T-cell (primary cell): Measurements from ENCODE around the gene NSMCE4A. TPM values are rescaled to one million over a fixed set of nuclear protein-coding genes. Genes with fewer than 3 reads are reported as not detected.
"Not testable (repeated sequence)": the region's sequence is repeated elsewhere in the genome, so short reads cannot be mapped to it uniquely, and the experiment has no call there.

Experiments
- ATAC-seq, 4 experiments: fragments of 200-7000 bp in 3 of 4; fragments of 150-1000 bp in 1 of 4; cut with Tn5 transposase; replicated peaks in 1 of 4; 1 replicate in 3 of 4; 2 replicates in 1 of 4; pipeline ENCODE4 v1.10.0; 2021; ENCODE audit warnings: moderate library complexity in 3 of 4, mild to moderate bottlenecking in 2 of 4, moderate number of reproducible peaks in 1 of 4
- CTCF ChIA-PET, 2 donors: fragments of 300-600 bp; sonication (Branson Sonifier 250); formaldehyde crosslinking; loops; one replicate each; lab custom pipeline; 2022; ENCODE audit warnings: antibody characterized with exemption in 2 of 2; lab: Charles Lee
- POLR2A ChIA-PET, 2 donors: fragments of 300-600 bp; sonication (Branson Sonifier 250); formaldehyde crosslinking; loops; one replicate each; lab custom pipeline; 2022; ENCODE audit warnings: antibody characterized with exemption in 2 of 2; lab: Charles Lee
- DNase-seq, 35 experiments: peaks; one replicate each; pipeline versions ENCODE4 v3.0.0 to v3.0.0-alpha.2; 2013 to 2023
- H3K27ac ChIP-seq: one replicate; pipeline ENCODE4 v1.5.1; 2013; ENCODE audit warnings: low read length
- H3K27me3 ChIP-seq, 2 experiments: replicated peaks in 1 of 2; 1 replicate in 1 of 2; 2 replicates in 1 of 2; pipeline versions ENCODE4 v1.6.1 to v1.7.0; 2013; ENCODE audit warnings: low read length in 1 of 2, mixed read lengths in 1 of 2; ENCODE audit not compliant: control insufficient read depth in 2 of 2, insufficient read depth in 2 of 2; ENCODE audit errors: extremely low read depth in 1 of 2
- H3K36me3 ChIP-seq, 2 donors: 1 replicate in 1 of 2; 2 replicates in 1 of 2; pipeline versions ENCODE4 v1.6.1 to v1.7.0; 2013; ENCODE audit warnings: low read length in 1 of 2; ENCODE audit not compliant: control insufficient read depth in 2 of 2, insufficient read depth in 1 of 2; ENCODE audit errors: extremely low read depth in 1 of 2
- H3K4me1 ChIP-seq, 2 experiments: 1 replicate in 1 of 2; 2 replicates in 1 of 2; pipeline versions ENCODE4 v1.6.1 to v1.7.0; 2013; ENCODE audit warnings: low read length in 2 of 2, mixed read lengths in 1 of 2; ENCODE audit not compliant: insufficient read depth in 2 of 2, control insufficient read depth in 1 of 2; ENCODE audit errors: extremely low read depth in 1 of 2
- H3K4me3 ChIP-seq, 2 donors: 1 replicate in 1 of 2; 2 replicates in 1 of 2; pipeline versions ENCODE4 v1.5.1 to v1.7.0; 2013; ENCODE audit warnings: mild to moderate bottlenecking in 2 of 2, low read length in 1 of 2, moderate library complexity in 1 of 2; ENCODE audit not compliant: control insufficient read depth in 1 of 2; ENCODE audit errors: extremely low read depth in 1 of 2
- H3K9me3 ChIP-seq: 2 replicates; pipeline ENCODE4 v1.7.0; 2013
- H3K27ac Mint-ChIP-seq, 2 donors: one replicate each; pipeline ENCODE4 v1.8.0; 2020 to 2021; ENCODE audit warnings: mild to moderate bottlenecking in 2 of 2, mixed read lengths in 2 of 2
- H3K27me3 Mint-ChIP-seq, 2 donors: one replicate each; pipeline ENCODE4 v1.8.0; 2021 to 2022; ENCODE audit warnings: mixed read lengths in 2 of 2
- H3K36me3 Mint-ChIP-seq: one replicate; pipeline ENCODE4 v1.8.0; 2021; ENCODE audit warnings: mixed read lengths
- H3K4me1 Mint-ChIP-seq, 3 donors: one replicate each; pipeline ENCODE4 v1.8.0; 2020 to 2022; ENCODE audit warnings: mixed read lengths in 3 of 3, mild to moderate bottlenecking in 1 of 3
- H3K4me3 Mint-ChIP-seq, 3 donors: one replicate each; pipeline ENCODE4 v1.8.0; 2020 to 2022; ENCODE audit warnings: mild to moderate bottlenecking in 3 of 3, mixed read lengths in 3 of 3, moderate library complexity in 3 of 3
- H3K9me3 Mint-ChIP-seq, 3 donors: one replicate each; pipeline ENCODE4 v1.8.0; 2020 to 2022; ENCODE audit warnings: mixed read lengths in 3 of 3
- WGBS: methylation state at CpG from one replicate; pipeline ENCODE4 v1.1.5; 2013; ENCODE audit warnings: missing lambda C conversion rate; ENCODE audit not compliant: insufficient coverage; 5-methylcytosine and 5-hydroxymethylcytosine counted together
- total RNA-seq, 35 experiments: library from RNA in 6 of 35; stranded (reverse) in 6 of 35; fragments of 120-200 nt in 1 of 35; gene quantifications; one replicate each; pipeline versions ENCODE4 v1.2.1 to v1.2.4 and lab custom pipeline; 2013 to 2026

Gene NSMCE4A
- total RNA-seq, 5 donors from 2014 or later (not counting 1 experiment from before 2014, with no cell fraction given) = 41.6 to 79.7 (median 77.5) TPM

GRCh38 chr10:121926671-121927317 lies 48.2 kb downstream of the NSMCE4A start:
- Histone ChIP-seq H3K4me3 (peak overlapping the region; percentile 69 to 92), H3K27ac (peak overlapping the region; percentile 54), H3K36me3 (peaks cover 0 to 4% of the 10 kb centered on the region in 2 donors), H3K27me3 (no peaks in the 10 kb centered on the region), H3K4me1 (peaks cover 4 to 8% of the 10 kb centered on the region in 2 experiments), H3K9me3 (no peaks in the 10 kb centered on the region)
- peak overlapping the region; percentile 83 to 94 (median 92) for H3K4me3 Mint-ChIP-seq
- ChIA-PET POLR2A (no interaction called here), CTCF (no interaction called here)
- H3K36me3 Mint-ChIP-seq = peaks cover 8% of the 10 kb centered on the region
- ATAC-seq (no peak), DNase-seq (peak in 5 of 35 experiments; percentile 2 to 32 (median 6))
- H3K27me3 Mint-ChIP-seq = no peaks in the 10 kb centered on the region
- under 1% methylated on average over 13 of the region's 20 CpGs for WGBS
- H3K27ac Mint-ChIP-seq = peak overlapping the region; percentile 88 to 91
- no peaks in the 10 kb centered on the region for H3K9me3 Mint-ChIP-seq
- H3K4me1 Mint-ChIP-seq = peaks cover 34 to 42% (median 35%) of the 10 kb centered on the region in 3 donors

GRCh38 chr10:121926157-121926556 lies 48.9 kb downstream of the NSMCE4A start:
- ChIA-PET CTCF (no interaction called here), POLR2A (no interaction called here)
- ATAC-seq = no peak
- H3K4me3 Mint-ChIP-seq = peak overlapping the region; percentile 24 to 83 (median 28)
- H3K4me1 Mint-ChIP-seq = peaks cover 34 to 42% (median 35%) of the 10 kb centered on the region in 3 donors
- H3K27ac Mint-ChIP-seq = no peak overlapping the region
- Histone ChIP-seq H3K9me3 (no peaks in the 10 kb centered on the region), H3K27ac (no peak overlapping the region), H3K4me3 (no peak overlapping the region), H3K4me1 (peaks cover 4 to 8% of the 10 kb centered on the region in 2 experiments), H3K27me3 (no peaks in the 10 kb centered on the region), H3K36me3 (peaks cover 0 to 4% of the 10 kb centered on the region in 2 donors)
- H3K27me3 Mint-ChIP-seq = no peaks in the 10 kb centered on the region
- H3K9me3 Mint-ChIP-seq = no peaks in the 10 kb centered on the region
- no peak for DNase-seq
- H3K36me3 Mint-ChIP-seq = peaks cover 11% of the 10 kb centered on the region
- no CpG with 5 or more reads among the region's 4 CpGs for WGBS

- no peak overlapping the region for H3K27ac ChIP-seq
- Mint-ChIP-seq H3K4me3 (no peak overlapping the region), H3K4me1 (peaks cover 11 to 18% (median 15%) of the 10 kb centered on the region in 3 donors), H3K27me3 (no peaks in the 10 kb centered on the region), H3K36me3 (peaks cover 36% of the 10 kb centered on the region), H3K27ac (no peak overlapping the region), H3K9me3 (no peaks in the 10 kb centered on the region)
- no peaks in the 10 kb centered on the region for H3K9me3 ChIP-seq
- ATAC-seq (no peak), DNase-seq (no peak)
- ChIA-PET POLR2A (no interaction called here), CTCF (no interaction called here)
- 100% methylated on average over 4 of the region's 10 CpGs for WGBS
- no peak overlapping the region for H3K4me3 ChIP-seq
- peaks cover 0 to under 1% of the 10 kb centered on the region in 2 experiments for H3K4me1 ChIP-seq
- H3K36me3 ChIP-seq = peaks cover 8 to 13% of the 10 kb centered on the region in 2 donors
- no peaks in the 10 kb centered on the region for H3K27me3 ChIP-seq
These were observed 53.6 kb downstream of the NSMCE4A start for GRCh38 chr10:121921238-121921931.

- no peak overlapping the region for H3K4me3 Mint-ChIP-seq
- no peaks in the 10 kb centered on the region for H3K9me3 Mint-ChIP-seq
These were observed 55.4 kb downstream of the NSMCE4A start for GRCh38 chr10:121919666-121920065.

GRCh38 chr10:121918800-121919199 lies 56.2 kb downstream of the NSMCE4A start:
- H3K27me3 Mint-ChIP-seq, H3K4me1 ChIP-seq, H3K4me3 Mint-ChIP-seq, H3K9me3 ChIP-seq, H3K4me3 ChIP-seq, H3K27ac ChIP-seq, H3K27me3 ChIP-seq, DNase-seq, ATAC-seq, H3K9me3 Mint-ChIP-seq, H3K27ac Mint-ChIP-seq, POLR2A ChIA-PET: not testable (repeated sequence)
- Mint-ChIP-seq H3K36me3 (peaks cover 44% of the 10 kb centered on the region), H3K4me1 (peaks cover 4 to 14% (median 10%) of the 10 kb centered on the region in 3 donors)
- CTCF ChIA-PET = interaction anchor here in 1 of 2 donors (0.6 kb wide), 1 partner anchor 13 kb away, joined by 3 read pairs; no protein-coding TSS in a partner anchor
- peaks cover 8 to 18% of the 10 kb centered on the region in 2 donors for H3K36me3 ChIP-seq
- 95% methylated on average over 7 of the region's 7 CpGs for WGBS

More at GRCh38 chr10:121919666-121920065, 55.4 kb downstream of the NSMCE4A start:
- DNase-seq (no peak), ATAC-seq (no peak)
- H3K27ac Mint-ChIP-seq = no peak overlapping the region
- WGBS = 100% methylated on average over 4 of the region's 10 CpGs
- ChIA-PET CTCF (interaction anchor here in 1 of 2 donors (0.6 kb wide), 1 partner anchor 12 kb away, joined by 3 read pairs; no protein-coding TSS in a partner anchor), POLR2A (no interaction called here)
- Histone ChIP-seq H3K27me3 (no peaks in the 10 kb centered on the region), H3K4me1 (no peaks in the 10 kb centered on the region), H3K4me3 (no peak overlapping the region), H3K36me3 (peaks cover 8 to 16% of the 10 kb centered on the region in 2 donors), H3K9me3 (no peaks in the 10 kb centered on the region), H3K27ac (no peak overlapping the region)
- peaks cover 42% of the 10 kb centered on the region for H3K36me3 Mint-ChIP-seq
- peaks cover 4 to 13% (median 10%) of the 10 kb centered on the region in 3 donors for H3K4me1 Mint-ChIP-seq
- H3K27me3 Mint-ChIP-seq = no peaks in the 10 kb centered on the region

- H3K4me1 Mint-ChIP-seq = peaks cover 5 to 7% (median 6%) of the 10 kb centered on the region in 3 donors
- Histone ChIP-seq H3K36me3 (peaks cover 4 to 29% of the 10 kb centered on the region in 2 donors), H3K27ac (no peak overlapping the region), H3K4me3 (no peak overlapping the region), H3K4me1 (no peaks in the 10 kb centered on the region), H3K27me3 (no peaks in the 10 kb centered on the region), H3K9me3 (no peaks in the 10 kb centered on the region)
- DNase-seq (no peak), ATAC-seq (no peak)
- peaks cover 40% of the 10 kb centered on the region for H3K36me3 Mint-ChIP-seq
- no peaks in the 10 kb centered on the region for H3K9me3 Mint-ChIP-seq
- no peak overlapping the region for H3K27ac Mint-ChIP-seq
- H3K4me3 Mint-ChIP-seq = no peak overlapping the region
- no peaks in the 10 kb centered on the region for H3K27me3 Mint-ChIP-seq
- CTCF ChIA-PET = interaction anchor here in 1 of 2 donors (0.6 kb wide), 1 partner anchor 30 kb away, joined by 5 read pairs; no protein-coding TSS in a partner anchor
- WGBS = 85% methylated on average over 6 of the region's 6 CpGs
- POLR2A ChIA-PET = interaction anchor here in 1 of 2 donors (0.6 kb wide), 1 partner anchor 48 kb away, joined by 3 read pairs; no protein-coding TSS in a partner anchor
These were observed 60.4 kb downstream of the NSMCE4A start for GRCh38 chr10:121914661-121915060.
